Central memory CD4-positive, alpha-beta T cell (primary cell): Measurements from ENCODE around the gene CITED1.
"Not testable (repeated sequence)": the region's sequence is repeated elsewhere in the genome, so short reads cannot be mapped to it uniquely, and the experiment has no call there.

Experiments used
- DNase-seq: peaks from one replicate; pipeline ENCODE4 v3.0.0; 2022
- total RNA-seq, 3 experiments: gene quantifications; one replicate each; lab custom pipeline; 2026; lab: John Stamatoyannopoulos, UW

CITED1 gene
- 0 to 0.05 (median 0) reads per million in 3 experiments for total RNA-seq

DNA sequence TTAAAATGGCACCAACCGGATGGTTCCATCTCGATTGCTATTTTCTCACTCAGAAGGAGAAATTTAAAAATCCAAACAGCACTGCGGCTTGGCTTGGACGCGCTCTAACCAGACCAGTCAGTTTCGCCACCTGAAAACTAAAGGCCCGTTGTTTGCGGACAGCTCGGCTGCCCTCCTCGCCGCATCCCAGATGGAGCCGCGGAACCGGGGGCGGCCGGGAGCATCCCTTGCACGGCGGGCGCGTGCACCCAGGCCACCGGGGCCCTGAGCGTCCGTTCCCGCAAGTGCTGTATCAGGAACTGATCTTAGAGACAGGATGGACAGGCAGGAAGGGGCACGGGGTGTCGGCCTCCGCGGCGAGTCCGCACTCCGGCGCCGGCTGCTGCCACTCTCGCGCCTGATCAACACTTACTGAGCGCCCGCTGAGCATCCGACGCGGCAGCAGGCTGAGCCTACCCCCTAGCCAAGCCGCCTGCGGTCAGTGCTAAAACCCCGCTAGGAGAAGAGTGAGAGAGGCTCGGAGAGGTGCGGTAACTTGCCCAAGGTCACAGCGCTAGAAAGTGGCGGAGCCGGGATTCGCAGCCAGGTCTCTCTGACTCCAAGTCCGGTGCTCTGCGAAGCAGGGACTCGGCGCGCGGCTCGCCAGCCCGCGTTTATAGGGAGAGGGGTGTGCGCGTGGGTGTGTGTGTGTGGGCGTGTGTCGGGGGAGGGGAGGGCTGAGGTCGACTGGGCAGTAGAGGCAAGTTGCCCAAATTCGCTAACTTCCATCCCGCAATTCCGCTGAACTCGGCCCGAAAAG lies at the start of gene CITED1:
Gene CITED1 (minus strand): TSS at position 629 of the 799 bp plus-strand sequence. CDS start 3,045 bp downstream, outside the sequence.
- no peak for DNase-seq

DNA sequence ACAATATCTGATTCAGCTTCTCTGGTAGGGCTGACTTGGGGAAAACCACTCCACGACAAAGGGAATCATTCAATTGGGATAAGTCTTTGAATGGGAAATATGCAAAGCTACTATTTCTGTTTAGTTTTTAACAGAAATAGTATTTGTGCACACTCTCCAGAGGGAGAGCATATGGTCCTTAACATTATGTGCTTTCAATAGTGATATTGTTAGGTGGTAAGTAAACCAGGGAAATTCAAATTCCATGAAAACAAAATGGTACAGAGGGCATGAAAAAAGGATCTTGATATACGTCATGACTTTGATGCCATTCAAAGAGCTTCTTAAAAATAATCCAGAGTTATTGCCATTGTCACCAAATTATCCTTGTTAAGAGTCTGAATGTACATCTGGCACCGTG lies 47.1 kb upstream of the CITED1 start:
- no peak for DNase-seq

GRCh38 chrX:72351606-72352334 lies 46.1 kb upstream of the CITED1 start:
- no peak for DNase-seq

GRCh38 chrX:72349190-72349589 lies 43.5 kb upstream of the CITED1 start:
- no peak for DNase-seq

GRCh38 chrX:72348247-72348979 lies 42.7 kb upstream of the CITED1 start:
- DNase-seq = no peak

DNA sequence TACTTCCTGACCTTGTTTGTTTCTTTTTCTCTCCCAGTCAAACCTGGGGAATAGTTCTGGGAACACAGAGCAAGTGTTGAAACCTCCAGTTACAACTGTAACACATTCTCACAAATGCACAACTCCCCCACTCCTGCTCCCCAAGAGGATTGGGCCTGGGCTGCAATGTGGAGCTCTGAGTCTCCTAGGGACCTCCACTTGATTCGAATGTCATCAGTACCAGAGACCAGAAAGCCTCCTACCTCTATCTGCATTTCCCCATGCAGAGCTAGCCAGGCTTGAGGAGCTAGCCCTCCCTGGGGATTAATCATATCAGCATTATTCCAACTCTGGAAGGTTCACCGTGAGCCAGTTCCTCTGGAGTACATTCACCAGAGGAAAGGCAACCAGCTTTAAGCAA lies 41.7 kb upstream of the CITED1 start:
- DNase-seq = no peak

GRCh38 chrX:72346302-72346949 lies 40.7 kb upstream of the CITED1 start:
- DNase-seq = no peak

DNA sequence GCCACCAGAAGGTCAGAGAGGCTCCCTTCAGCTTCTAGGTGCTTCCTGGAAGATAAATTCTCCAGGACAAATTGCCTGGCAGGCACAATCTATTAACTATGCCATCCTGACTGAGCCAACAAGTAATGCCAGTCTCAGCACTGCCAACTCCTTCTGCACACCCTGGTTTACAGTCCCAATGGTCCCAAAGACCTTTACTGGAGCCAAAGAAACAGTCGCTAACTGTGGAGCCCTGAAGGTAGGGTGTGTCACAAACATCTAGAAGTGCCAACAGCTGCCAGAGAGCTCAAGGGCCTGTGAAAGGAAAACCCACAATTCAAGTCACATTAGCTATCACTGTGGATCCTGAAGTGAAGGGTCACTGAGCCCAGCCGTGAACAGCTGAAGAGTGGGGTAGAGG lies 34.9 kb upstream of the CITED1 start:
- DNase-seq = no peak

DNA sequence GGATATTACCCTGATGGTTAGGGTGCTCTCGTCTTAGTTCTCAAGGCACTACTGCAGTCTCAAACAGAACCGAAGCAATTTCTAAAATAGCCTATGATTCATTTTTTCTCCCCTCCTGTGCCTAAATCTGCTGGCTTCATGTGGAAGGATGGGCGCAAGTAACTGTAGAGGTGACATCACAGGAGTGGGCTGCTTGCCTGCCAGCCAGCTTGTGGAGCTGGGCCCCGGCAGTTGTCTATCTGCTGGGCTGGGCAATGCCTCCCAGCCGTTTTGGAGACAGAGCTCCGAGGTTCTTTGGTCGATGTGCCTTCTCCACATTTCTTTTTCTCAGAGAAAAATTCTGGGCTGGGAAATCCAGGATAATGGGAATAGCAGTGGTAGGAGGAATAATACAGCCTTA lies 34.3 kb upstream of the CITED1 start:
- DNase-seq = no peak

DNA sequence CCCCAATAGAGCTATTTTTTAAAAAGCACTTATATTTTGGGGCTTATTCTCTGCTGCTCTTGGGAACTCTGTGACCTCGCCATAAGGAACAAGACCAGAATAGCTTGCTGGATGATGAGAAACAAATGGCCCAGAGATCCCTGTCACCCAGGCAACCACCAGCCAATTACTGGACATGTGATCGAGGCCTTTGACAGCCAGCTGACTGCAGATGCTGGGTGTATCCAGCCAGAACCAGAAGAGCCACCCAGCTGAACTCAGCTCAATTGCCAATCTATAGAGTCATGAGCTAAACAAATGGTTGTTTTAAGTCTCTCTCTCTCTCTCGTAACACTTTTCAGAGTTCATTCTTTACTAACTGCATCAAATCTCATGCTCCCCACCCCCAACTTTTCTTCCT lies 24.4 kb upstream of the CITED1 start:
- no peak for DNase-seq

DNA sequence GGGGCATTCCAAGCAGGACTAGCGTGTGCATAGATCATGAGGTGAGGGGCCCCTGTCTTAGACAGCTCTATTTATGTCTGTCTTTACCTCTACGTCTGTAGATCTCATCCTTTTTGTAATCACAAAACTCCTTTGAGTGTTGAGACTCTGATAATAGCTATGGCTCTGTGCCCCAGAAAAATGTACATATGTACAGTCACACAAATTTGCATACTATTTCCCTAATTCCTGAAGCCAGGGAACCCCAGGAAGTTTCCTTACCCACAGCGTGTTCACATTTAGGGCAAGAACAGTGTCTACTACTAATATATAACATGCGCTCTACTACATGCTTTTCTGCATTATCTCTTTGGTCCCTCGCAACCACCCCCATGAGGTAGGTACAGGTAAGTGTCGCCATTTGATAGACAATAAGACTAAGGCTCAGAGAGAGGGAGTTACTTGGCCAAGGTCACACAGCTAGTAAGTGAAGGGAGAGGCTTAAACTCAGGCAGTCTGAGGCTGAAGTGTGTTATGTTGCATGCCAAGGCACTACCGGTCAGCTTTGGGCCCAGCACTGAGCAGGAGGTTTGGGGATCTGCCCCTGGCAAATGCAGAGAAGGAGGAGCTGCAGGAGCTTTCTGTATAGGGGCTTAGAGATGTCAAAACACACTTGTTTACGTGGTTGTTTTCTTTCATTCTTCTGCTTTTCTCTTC lies 21.0 kb upstream of the CITED1 start:
- no peak for DNase-seq

GRCh38 chrX:72319651-72320050 lies 13.9 kb upstream of the CITED1 start:
- DNase-seq = not testable (repeated sequence)

GRCh38 chrX:72317139-72317538 lies 11.4 kb upstream of the CITED1 start:
- DNase-seq = no peak

DNA sequence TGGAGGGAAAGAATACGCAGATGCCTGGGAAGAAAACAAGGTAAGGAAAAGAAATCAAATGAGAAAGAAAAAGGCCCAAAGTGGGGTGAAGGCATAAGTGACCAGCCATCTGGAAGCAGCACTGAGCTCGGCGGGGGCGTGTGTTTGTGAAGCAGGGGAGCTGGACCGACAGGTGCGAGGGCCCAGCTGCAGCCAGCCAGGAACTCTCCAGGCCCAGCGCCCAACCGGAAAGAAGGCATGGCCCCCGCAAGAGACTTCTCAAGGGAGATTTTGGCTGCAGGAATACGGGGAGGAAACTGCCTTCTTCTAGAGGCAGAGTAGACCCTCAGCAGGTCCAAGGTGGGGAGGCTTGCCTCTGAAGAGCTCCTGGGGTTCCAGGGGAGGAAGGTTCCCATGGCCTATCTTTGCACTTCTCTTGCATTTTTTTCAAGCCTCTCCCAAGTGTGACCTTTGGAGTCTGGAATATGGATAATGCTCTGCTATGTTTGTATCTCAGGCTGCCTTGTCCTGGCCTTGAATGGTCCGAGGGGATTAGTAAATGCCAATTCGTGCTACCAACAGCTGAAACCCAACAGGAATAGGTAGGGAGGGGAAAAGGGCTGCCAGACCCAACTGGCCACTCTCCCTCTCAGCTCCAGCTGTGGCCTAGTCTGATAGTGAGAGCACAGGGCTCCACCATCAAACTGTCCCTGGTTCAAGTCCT lies 10.8 kb upstream of the CITED1 start:
- DNase-seq = no peak

DNA sequence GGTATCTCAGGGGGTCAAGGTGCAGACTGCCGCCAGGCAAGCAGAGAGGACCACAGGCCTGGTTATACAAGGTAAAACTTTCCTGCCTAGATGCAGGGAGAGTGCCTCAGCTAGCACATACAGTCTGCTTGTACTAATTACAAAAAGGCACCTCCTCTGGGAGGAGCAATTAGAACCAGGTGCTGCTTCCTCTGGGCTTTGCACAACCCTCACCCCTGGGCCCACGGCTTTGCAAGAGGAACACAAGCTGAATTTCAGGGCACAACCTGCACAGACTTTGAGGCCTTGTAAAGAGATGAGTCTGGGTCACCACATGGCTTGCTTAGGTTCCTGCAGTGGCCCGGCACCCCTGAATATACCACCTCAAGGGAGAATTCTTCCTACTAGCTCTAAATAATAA lies 9.2 kb upstream of the CITED1 start:
- no peak for DNase-seq

DNA sequence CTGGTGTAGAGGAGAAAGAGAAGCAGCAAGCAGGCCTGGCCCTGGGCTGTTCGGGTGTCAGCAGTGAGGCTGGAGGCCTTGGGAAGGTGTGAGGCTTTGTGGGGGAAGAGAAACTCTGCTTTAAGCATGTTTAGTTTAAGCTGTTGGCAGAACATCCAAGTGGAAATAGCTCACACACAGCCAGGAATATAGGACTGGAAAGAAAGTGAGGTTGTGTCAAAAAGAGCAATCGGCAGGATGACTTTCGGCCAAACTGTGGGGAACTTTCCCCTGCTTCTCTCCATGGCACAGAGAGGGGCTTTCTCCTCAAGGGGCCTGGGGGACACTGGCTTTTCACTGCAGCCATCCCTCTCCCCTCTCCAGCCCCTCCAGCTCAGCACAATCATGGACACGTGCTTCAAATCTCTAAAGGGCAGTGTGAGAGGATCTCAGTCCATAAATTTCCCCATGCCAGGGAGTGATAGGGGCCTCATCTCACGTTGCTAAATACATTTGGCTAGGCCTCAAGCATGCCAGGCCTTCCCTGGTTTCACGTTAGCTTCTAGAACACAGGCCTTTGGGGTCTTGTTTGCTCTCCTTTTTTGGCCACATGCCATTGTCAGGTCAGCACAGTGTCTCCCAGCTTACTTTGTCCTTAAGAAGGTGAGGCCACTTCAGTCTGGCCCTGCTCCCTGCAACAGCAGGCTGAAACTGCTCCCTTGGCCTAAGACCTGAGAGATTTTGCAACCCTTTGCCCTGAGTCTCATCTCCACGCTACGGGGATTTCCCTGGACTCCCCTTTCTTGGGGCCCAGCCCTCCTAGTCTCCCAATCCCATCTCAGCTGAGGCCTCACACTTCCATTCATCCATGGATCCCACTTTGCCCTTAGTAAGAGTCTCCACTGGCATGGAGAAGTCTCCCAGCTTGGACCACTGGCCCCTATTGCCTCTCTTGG lies 8.3 kb upstream of the CITED1 start:
- DNase-seq = no peak

DNA sequence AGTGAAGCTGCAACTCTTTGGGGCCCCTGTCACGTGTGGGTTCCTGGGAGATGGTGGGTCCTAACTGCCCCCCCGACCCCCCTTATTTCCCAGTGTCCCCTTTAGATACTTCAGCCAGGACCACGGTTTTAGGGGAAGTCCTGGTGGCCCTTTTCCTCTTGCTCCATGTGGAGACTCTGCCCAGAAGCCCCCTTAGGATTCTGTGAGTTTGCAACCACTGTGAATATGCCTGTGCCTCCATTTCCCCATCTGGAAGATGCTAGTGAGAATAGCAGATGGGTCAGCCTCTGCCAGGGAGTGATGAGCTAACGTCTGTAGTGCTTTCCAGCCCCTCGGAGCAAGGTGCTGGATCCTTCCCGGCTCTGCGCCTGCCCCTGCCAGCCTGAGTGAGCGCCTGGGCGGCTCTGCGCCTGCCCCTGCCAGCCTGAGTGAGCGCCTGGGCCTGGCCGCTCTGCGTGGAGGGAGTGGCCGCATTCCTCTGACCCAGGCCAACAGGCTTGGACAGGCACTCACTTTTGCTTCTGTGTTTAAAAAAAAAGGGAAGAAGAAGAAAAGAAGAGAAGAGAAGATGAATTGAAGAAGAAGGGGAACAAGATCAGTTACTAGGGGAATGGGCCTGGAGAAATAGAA lies 6.7 kb upstream of the CITED1 start:
- no peak for DNase-seq

DNA sequence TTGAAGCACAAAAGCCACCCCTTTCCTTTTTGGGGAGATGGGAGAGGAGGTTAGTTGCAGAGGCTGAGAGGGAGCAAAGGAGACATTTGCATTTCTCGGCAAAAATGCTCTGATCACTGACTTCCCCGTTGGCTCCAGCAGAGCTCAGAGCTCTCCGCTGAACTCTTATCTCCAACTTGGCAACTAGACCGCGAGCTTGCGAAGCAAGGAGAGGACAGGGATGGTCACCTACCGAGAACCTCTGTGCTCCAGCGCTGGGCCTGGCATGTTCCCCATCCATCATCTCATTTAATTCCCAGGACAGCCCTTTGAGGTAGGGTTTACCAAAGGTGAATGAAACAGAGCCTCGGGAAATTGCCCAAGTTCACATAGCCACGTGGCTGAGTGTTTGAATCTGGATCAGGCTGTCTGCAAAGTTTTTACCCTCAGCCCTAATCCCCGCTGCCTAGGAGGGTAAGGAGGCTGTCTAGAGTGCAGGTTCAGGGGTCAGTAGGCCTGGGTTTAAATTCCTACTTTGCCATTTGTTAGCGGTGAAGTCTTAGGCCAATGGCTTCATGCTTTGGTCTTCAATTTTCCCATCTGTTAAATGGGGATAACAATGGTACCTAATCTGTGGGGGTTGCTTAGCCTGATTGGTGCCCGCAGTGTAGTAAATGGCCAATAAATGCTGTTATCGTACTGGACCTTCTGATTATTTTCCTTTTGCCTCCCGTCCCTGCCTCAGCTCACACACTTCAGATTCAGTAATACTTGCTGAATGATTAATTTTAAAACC lies 3.8 kb upstream of the CITED1 start:
- no peak for DNase-seq
